Ishikawa (cell line): ENCODE data around the gene SMAD3.

Source experiments
- CEBPB ChIP-seq: IDR thresholded peaks from 2 replicates; pipeline ENCODE4 v1.6.1; 2012
- CREB1 ChIP-seq: IDR thresholded peaks from 2 replicates; pipeline ENCODE4 v1.6.1; 2012; ENCODE audit warnings: low read depth
- EGR1 ChIP-seq: IDR thresholded peaks from 2 replicates; pipeline ENCODE4 v1.6.1; 2012
- EP300 ChIP-seq: IDR thresholded peaks from 2 replicates; pipeline ENCODE4 v1.6.1; 2012; ENCODE audit warnings: borderline replicate concordance
- FOXM1 ChIP-seq: IDR thresholded peaks from 2 replicates; pipeline ENCODE4 v1.6.1; 2012; ENCODE audit warnings: low read depth, borderline replicate concordance
- NFIC ChIP-seq: IDR thresholded peaks from 2 replicates; pipeline ENCODE4 v1.6.1; 2012
- RAD21 ChIP-seq: IDR thresholded peaks from 2 replicates; pipeline ENCODE4 v1.6.1; 2012; ENCODE audit warnings: low read depth
- TAF1 ChIP-seq: IDR thresholded peaks from 2 replicates; pipeline ENCODE4 v1.6.1; 2012; ENCODE audit warnings: low read depth, mild to moderate bottlenecking
- TCF12 ChIP-seq: IDR thresholded peaks from 2 replicates; pipeline ENCODE4 v1.6.1; 2012; ENCODE audit warnings: low read depth
- TEAD4 ChIP-seq: IDR thresholded peaks from 2 replicates; pipeline ENCODE4 v1.6.1; 2012
- USF1 ChIP-seq: IDR thresholded peaks from 2 replicates; pipeline ENCODE4 v1.6.1; 2012
- YY1 ChIP-seq: IDR thresholded peaks from 2 replicates; pipeline ENCODE4 v1.6.1; 2012; ENCODE audit warnings: low read depth
- TF ChIP-seq, protein P1 (sequence below): IDR thresholded peaks from 2 replicates; pipeline ENCODE4 v1.6.1; 2012
- TF ChIP-seq, protein P2 (sequence below): IDR thresholded peaks from 2 replicates; pipeline ENCODE4 v1.6.1; 2012; ENCODE audit warnings: low read depth, mild to moderate bottlenecking

- TF ChIP-seq TAF1: no peak
- TF ChIP-seq, protein P1, sequence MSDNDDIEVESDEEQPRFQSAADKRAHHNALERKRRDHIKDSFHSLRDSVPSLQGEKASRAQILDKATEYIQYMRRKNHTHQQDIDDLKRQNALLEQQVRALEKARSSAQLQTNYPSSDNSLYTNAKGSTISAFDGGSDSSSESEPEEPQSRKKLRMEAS: no peak
- TF ChIP-seq RAD21: no peak
- no peak for TF ChIP-seq CEBPB
- TF ChIP-seq USF1: no peak
- TF ChIP-seq CREB1: no peak
- TF ChIP-seq, protein P2, sequence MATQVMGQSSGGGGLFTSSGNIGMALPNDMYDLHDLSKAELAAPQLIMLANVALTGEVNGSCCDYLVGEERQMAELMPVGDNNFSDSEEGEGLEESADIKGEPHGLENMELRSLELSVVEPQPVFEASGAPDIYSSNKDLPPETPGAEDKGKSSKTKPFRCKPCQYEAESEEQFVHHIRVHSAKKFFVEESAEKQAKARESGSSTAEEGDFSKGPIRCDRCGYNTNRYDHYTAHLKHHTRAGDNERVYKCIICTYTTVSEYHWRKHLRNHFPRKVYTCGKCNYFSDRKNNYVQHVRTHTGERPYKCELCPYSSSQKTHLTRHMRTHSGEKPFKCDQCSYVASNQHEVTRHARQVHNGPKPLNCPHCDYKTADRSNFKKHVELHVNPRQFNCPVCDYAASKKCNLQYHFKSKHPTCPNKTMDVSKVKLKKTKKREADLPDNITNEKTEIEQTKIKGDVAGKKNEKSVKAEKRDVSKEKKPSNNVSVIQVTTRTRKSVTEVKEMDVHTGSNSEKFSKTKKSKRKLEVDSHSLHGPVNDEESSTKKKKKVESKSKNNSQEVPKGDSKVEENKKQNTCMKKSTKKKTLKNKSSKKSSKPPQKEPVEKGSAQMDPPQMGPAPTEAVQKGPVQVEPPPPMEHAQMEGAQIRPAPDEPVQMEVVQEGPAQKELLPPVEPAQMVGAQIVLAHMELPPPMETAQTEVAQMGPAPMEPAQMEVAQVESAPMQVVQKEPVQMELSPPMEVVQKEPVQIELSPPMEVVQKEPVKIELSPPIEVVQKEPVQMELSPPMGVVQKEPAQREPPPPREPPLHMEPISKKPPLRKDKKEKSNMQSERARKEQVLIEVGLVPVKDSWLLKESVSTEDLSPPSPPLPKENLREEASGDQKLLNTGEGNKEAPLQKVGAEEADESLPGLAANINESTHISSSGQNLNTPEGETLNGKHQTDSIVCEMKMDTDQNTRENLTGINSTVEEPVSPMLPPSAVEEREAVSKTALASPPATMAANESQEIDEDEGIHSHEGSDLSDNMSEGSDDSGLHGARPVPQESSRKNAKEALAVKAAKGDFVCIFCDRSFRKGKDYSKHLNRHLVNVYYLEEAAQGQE: no peak
- no peak for TF ChIP-seq EGR1
- TF ChIP-seq YY1: no peak
- no peak for TF ChIP-seq EP300
- TF ChIP-seq NFIC: no peak
- TF ChIP-seq FOXM1: no peak
- TF ChIP-seq TCF12: no peak
- no peak for TF ChIP-seq TEAD4
Measured at GRCh38 chr15:67158367-67158766, 93.0 kb downstream of the SMAD3 start.
